DND-41 (cell line): ENCODE results near the gene FOXRED2.

Experiments
- ATAC-seq: fragments of 200-7000 bp; cut with Tn5 transposase; 3 replicates; pipeline ENCODE4 v1.9.1; 2021; ENCODE audit warnings: low read depth; ENCODE audit not compliant: insufficient read depth
- DNase-seq: peaks from one replicate; pipeline ENCODE4 v3.0.0-alpha.2; 2020
- H2AFZ ChIP-seq: 2 replicates; pipeline ENCODE4 v1.6.0; 2012; ENCODE audit warnings: low read depth, low read length
- H3K27ac ChIP-seq: 2 replicates; pipeline ENCODE4 v1.5.1; 2012; ENCODE audit warnings: low read length, inconsistent platforms
- H3K27me3 ChIP-seq: fragments of 200-600 bp; sonication (generic); 2 replicates; pipeline ENCODE4 v1.6.0; 2012; ENCODE audit warnings: low read length, mild to moderate bottlenecking, inconsistent platforms; ENCODE audit not compliant: insufficient read depth, poor library complexity
- H3K36me3 ChIP-seq: 2 replicates; pipeline ENCODE4 v1.5.1; 2012; ENCODE audit warnings: low read length, inconsistent platforms; ENCODE audit not compliant: insufficient read depth
- H3K4me1 ChIP-seq: 2 replicates; pipeline ENCODE4 v1.5.1; 2012; ENCODE audit warnings: mild to moderate bottlenecking, low read length; ENCODE audit not compliant: insufficient read depth
- H3K4me2 ChIP-seq: 2 replicates; pipeline ENCODE4 v1.6.0; 2012; ENCODE audit warnings: mild to moderate bottlenecking, moderate library complexity, low read length, inconsistent platforms; ENCODE audit not compliant: insufficient read depth
- H3K4me3 ChIP-seq, 2 experiments: fragments of 200-600 bp in 1 of 2; shearing (Covaris generic) in 1 of 2; 2 replicates each; pipeline ENCODE4 v1.5.1; 2012 to 2016; ENCODE audit warnings: inconsistent platforms in 2 of 2, low read length in 2 of 2, mild to moderate bottlenecking in 2 of 2, low read depth in 1 of 2, moderate library complexity in 1 of 2
- H3K79me2 ChIP-seq: 2 replicates; pipeline ENCODE4 v1.6.0; 2012; ENCODE audit warnings: low read length, inconsistent platforms; ENCODE audit not compliant: insufficient read depth
- H3K9ac ChIP-seq: 2 replicates; pipeline ENCODE4 v1.6.0; 2012; ENCODE audit warnings: low read depth, mild to moderate bottlenecking, inconsistent platforms, low read length, moderate library complexity
- H3K9me3 ChIP-seq: 2 replicates; pipeline ENCODE4 v1.5.1; 2012; ENCODE audit warnings: low read length, moderate library complexity, mild to moderate bottlenecking, inconsistent platforms; ENCODE audit not compliant: insufficient read depth, severe bottlenecking
- H4K20me1 ChIP-seq: 2 replicates; pipeline ENCODE4 v1.6.0; 2012; ENCODE audit warnings: low read length; ENCODE audit not compliant: insufficient read depth
- CTCF ChIP-seq: IDR thresholded peaks from 2 replicates; pipeline ENCODE4 v1.5.1; 2012; ENCODE audit warnings: borderline replicate concordance, low read length, moderate library complexity, mild to moderate bottlenecking; ENCODE audit not compliant: poor library complexity, severe bottlenecking; ENCODE audit errors: extremely low read depth
- EZH2 ChIP-seq: IDR thresholded peaks from 3 replicates; pipeline ENCODE4 v1.6.1; 2012; ENCODE audit warnings: borderline replicate concordance, low read depth, mild to moderate bottlenecking, moderate library complexity, low read length, inconsistent platforms; ENCODE audit not compliant: severe bottlenecking

The FOXRED2 gene

GRCh38 chr22:36460202-36460601 is 46.6 kb downstream of the FOXRED2 start:
- Histone ChIP-seq H3K4me2 (no peak overlapping the region), H3K4me1 (peaks cover 11% of the 10 kb centered on the region), H3K27me3 (no peaks in the 10 kb centered on the region), H3K27ac (no peak overlapping the region), H3K9me3 (no peaks in the 10 kb centered on the region), H3K79me2 (no peaks in the 10 kb centered on the region), H3K36me3 (peaks cover 3% of the 10 kb centered on the region; the same call in 1 of the 2 replicates), H3K4me3 (no peak overlapping the region), H2AFZ (no peak overlapping the region), H4K20me1 (no peaks in the 10 kb centered on the region), H3K9ac (no peak overlapping the region)
- ATAC-seq (no peak), DNase-seq (no peak)
- TF ChIP-seq EZH2, result no peak
- TF ChIP-seq CTCF, result no peak

- Histone ChIP-seq H3K9me3 (no peaks in the 10 kb centered on the region), H3K27ac (no peak overlapping the region; the same call in 1 of the 2 replicates), H3K79me2 (no peaks in the 10 kb centered on the region), H3K4me1 (peaks cover 23% of the 10 kb centered on the region), H4K20me1 (no peaks in the 10 kb centered on the region), H3K27me3 (no peaks in the 10 kb centered on the region), H3K4me3 (no peak overlapping the region), H3K36me3 (no peaks in the 10 kb centered on the region), H2AFZ (no peak overlapping the region), H3K9ac (no peak overlapping the region), H3K4me2 (no peak overlapping the region)
- no peak for ATAC-seq
- DNase-seq, result no peak
- TF ChIP-seq EZH2 (no peak), CTCF (no peak)
Observed at GRCh38 chr22:36457688-36458450, 49.0 kb downstream of the FOXRED2 start.

GRCh38 chr22:36456464-36456845 is 50.4 kb downstream of the FOXRED2 start:
- H2AFZ ChIP-seq, result no peak overlapping the region
- ATAC-seq (no peak), DNase-seq (no peak)
- no peaks in the 10 kb centered on the region for H3K27me3 ChIP-seq
- TF ChIP-seq CTCF (no peak), EZH2 (no peak)
- no peaks in the 10 kb centered on the region for H3K79me2 ChIP-seq
- no peak overlapping the region for H3K27ac ChIP-seq
- H3K9ac ChIP-seq, result no peak overlapping the region
- no peak overlapping the region for H3K4me3 ChIP-seq
- H3K4me1 ChIP-seq, result peaks cover 23% of the 10 kb centered on the region
- no peak overlapping the region for H3K4me2 ChIP-seq
- no peaks in the 10 kb centered on the region for H4K20me1 ChIP-seq
- H3K36me3 ChIP-seq, result no peaks in the 10 kb centered on the region
- H3K9me3 ChIP-seq, result no peaks in the 10 kb centered on the region
